SIG-M5 (cell line): Measurements from ENCODE around the gene COG5.

Experiments used
- DNase-seq: peaks from one replicate; lab custom pipeline; 2025; lab: John Stamatoyannopoulos, UW

The COG5 gene

GRCh38 chr7:107505997-107506673 lies 57.6 kb downstream of the COG5 start:
- no peak for DNase-seq

GRCh38 chr7:107505362-107505761 lies 58.4 kb downstream of the COG5 start:
- no peak for DNase-seq

- DNase-seq, result no peak
Measured at GRCh38 chr7:107503687-107504086, 60.0 kb downstream of the COG5 start.

- no peak for DNase-seq
Measured at GRCh38 chr7:107502797-107503196, 60.9 kb downstream of the COG5 start.

GRCh38 chr7:107502154-107502553 lies 61.6 kb downstream of the COG5 start:
- no peak for DNase-seq

GRCh38 chr7:107501593-107501992 lies 62.1 kb downstream of the COG5 start:
- DNase-seq, result no peak

- no peak for DNase-seq
Measured at GRCh38 chr7:107499731-107500130, 64.0 kb downstream of the COG5 start.

- no peak for DNase-seq
Measured at GRCh38 chr7:107495516-107495915, 68.2 kb downstream of the COG5 start.

- no peak for DNase-seq
Measured at GRCh38 chr7:107494884-107495283, 68.8 kb downstream of the COG5 start.

GRCh38 chr7:107494315-107494751 lies 69.4 kb downstream of the COG5 start:
- DNase-seq, result no peak

GRCh38 chr7:107492875-107493274 lies 70.8 kb downstream of the COG5 start:
- no peak for DNase-seq

GRCh38 chr7:107486041-107486440 lies 77.7 kb downstream of the COG5 start:
- no peak for DNase-seq

- no peak for DNase-seq
Measured at GRCh38 chr7:107482571-107482970, 81.1 kb downstream of the COG5 start.

- no peak for DNase-seq
Measured at GRCh38 chr7:107480932-107481331, 82.8 kb downstream of the COG5 start.

- DNase-seq, result no peak
Measured at GRCh38 chr7:107479303-107479702, 84.4 kb downstream of the COG5 start.

- DNase-seq, result no peak
Measured at GRCh38 chr7:107474104-107474521, 89.6 kb downstream of the COG5 start.

- DNase-seq, result no peak
Measured at GRCh38 chr7:107472116-107472515, 91.6 kb downstream of the COG5 start.

- no peak for DNase-seq
Measured at GRCh38 chr7:107471292-107472070, 92.2 kb downstream of the COG5 start.

- no peak for DNase-seq
Measured at GRCh38 chr7:107469929-107470328, 93.8 kb downstream of the COG5 start, which contains the start of gene GPR22. TSS of gene GPR22 (plus strand) at chr7:107470057. CDS start at chr7:107474061, 4,004 bp downstream.

GRCh38 chr7:107468824-107469223 lies 94.9 kb downstream of the COG5 start:
- DNase-seq, result no peak

- no peak for DNase-seq
Measured at GRCh38 chr7:107467972-107468371, 95.7 kb downstream of the COG5 start.

- DNase-seq, result no peak
Measured at GRCh38 chr7:107464666-107465226, 99.0 kb downstream of the COG5 start.
